Measurements from ENCODE around the gene GOLGA8O.
"Not testable (repeated sequence)": the region's sequence is repeated elsewhere in the genome, so short reads cannot be mapped to it uniquely, and the experiment has no call there.

Gene GOLGA8O

GRCh38 chr15:32455534-32455933, at the start of gene GOLGA8O:
GOLGA8O (minus strand) TSS chr15:32455634; CDS start chr15:32455536, 98 bp downstream.
- not testable (repeated sequence) for DNase-seq (ENCODE audit: low read depth)

GRCh38 chr15:32504152-32504811, 48.8 kb upstream of the GOLGA8O start:
- H3K4me3 ChIP-seq (ENCODE audit: low read length): not testable (repeated sequence)

More at GRCh38 chr15:32455534-32455933, at the start of gene GOLGA8O:
- H3K4me3 ChIP-seq (ENCODE audit: low read length): not testable (repeated sequence)

GRCh38 chr15:32502946-32503345, 47.5 kb upstream of the GOLGA8O start:
- not testable (repeated sequence) for DNase-seq (ENCODE audit: low read depth); H3K4me3 ChIP-seq (ENCODE audit: low read length)

More at GRCh38 chr15:32504152-32504811, 48.8 kb upstream of the GOLGA8O start:
- DNase-seq (ENCODE audit: low read depth): not testable (repeated sequence)

- DNase-seq (ENCODE audit: low read depth); H3K4me3 ChIP-seq (ENCODE audit: low read length): not testable (repeated sequence)
Measured at GRCh38 chr15:32492768-32493167, 37.3 kb upstream of the GOLGA8O start.

- not testable (repeated sequence) for DNase-seq (ENCODE audit: low read depth)
Measured at GRCh38 chr15:32486474-32486873, 31.0 kb upstream of the GOLGA8O start.

GRCh38 chr15:32483377-32483776, 27.9 kb upstream of the GOLGA8O start:
- not testable (repeated sequence) for DNase-seq (ENCODE audit: low read depth); H3K4me3 ChIP-seq (ENCODE audit: low read length)

More at GRCh38 chr15:32486474-32486873, 31.0 kb upstream of the GOLGA8O start:
- not testable (repeated sequence) for H3K4me3 ChIP-seq (ENCODE audit: low read length)

GRCh38 chr15:32481683-32482082, 26.2 kb upstream of the GOLGA8O start:
- H3K4me3 ChIP-seq (ENCODE audit: low read length); DNase-seq (ENCODE audit: low read depth): not testable (repeated sequence)

- H3K4me3 ChIP-seq (ENCODE audit: low read length); DNase-seq (ENCODE audit: low read depth): not testable (repeated sequence)
Measured at GRCh38 chr15:32468076-32468475, 12.6 kb upstream of the GOLGA8O start.

GRCh38 chr15:32440445-32440977, 14.9 kb downstream of the GOLGA8O start:
- not testable (repeated sequence) for H3K4me3 ChIP-seq (ENCODE audit: low read length); DNase-seq (ENCODE audit: low read depth)

GRCh38 chr15:32434102-32434963, 21.1 kb downstream of the GOLGA8O start:
- not testable (repeated sequence) for H3K4me3 ChIP-seq (ENCODE audit: low read length)

GRCh38 chr15:32427635-32428034, 27.8 kb downstream of the GOLGA8O start:
- DNase-seq (ENCODE audit: low read depth); H3K4me3 ChIP-seq (ENCODE audit: low read length): not testable (repeated sequence)

More at GRCh38 chr15:32434102-32434963, 21.1 kb downstream of the GOLGA8O start:
- not testable (repeated sequence) for DNase-seq (ENCODE audit: low read depth)

GRCh38 chr15:32426511-32426910, 28.9 kb downstream of the GOLGA8O start:
- H3K4me3 ChIP-seq (ENCODE audit: low read length): not testable (repeated sequence)

GRCh38 chr15:32407903-32408302, 47.5 kb downstream of the GOLGA8O start:
- not testable (repeated sequence) for H3K4me3 ChIP-seq (ENCODE audit: low read length); DNase-seq (ENCODE audit: low read depth)

More at GRCh38 chr15:32426511-32426910, 28.9 kb downstream of the GOLGA8O start:
- not testable (repeated sequence) for DNase-seq (ENCODE audit: low read depth)

GRCh38 chr15:32403192-32403591, 52.2 kb downstream of the GOLGA8O start, which contains the start of gene GOLGA8K:
GOLGA8K (minus strand) TSS chr15:32403292; CDS start chr15:32403194, 98 bp downstream.
- H3K4me3 ChIP-seq (ENCODE audit: low read length); DNase-seq (ENCODE audit: low read depth): not testable (repeated sequence)

- not testable (repeated sequence) for DNase-seq (ENCODE audit: low read depth)
Measured at GRCh38 chr15:32396522-32396921, 58.9 kb downstream of the GOLGA8O start.

More at GRCh38 chr15:32396522-32396921, 58.9 kb downstream of the GOLGA8O start:
- not testable (repeated sequence) for H3K4me3 ChIP-seq (ENCODE audit: low read length)

Data from retinal pigment epithelial cell (primary cell).